ENCODE measurements around the gene PTGS2.

- TF ChIP-seq POLR2A (IDR thresholded peaks at IDR 0.05) (no peak), CTCF (IDR thresholded peaks at IDR 0.05) (no peak), EP300 (IDR thresholded peaks at IDR 0.05) (no peak)
Measured at GRCh38 chr1:186634511-186634910, 45.7 kb downstream of the PTGS2 start.

All from ovary (tissue), 3 donors.